Natural killer cell treated with Interleukin-12 subunit alpha and Interleukin-12 subunit beta and Interleukin-15 and Interleukin-18, amount 100 ng/mL, for 72 hours (primary cell): ENCODE data around the gene TRIM59. TPM values are rescaled to one million over a fixed set of nuclear protein-coding genes. Genes with fewer than 3 reads are reported as not detected.
A peak's percentile ranks its signal among the peaks of the same experiment; 100 is the strongest.
"Not testable (repeated sequence)": the region's sequence is repeated elsewhere in the genome, so short reads cannot be mapped to it uniquely, and the experiment has no call there.

Experiments
- ATAC-seq, 2 donors: fragments of 150-1000 bp; cut with Tn5 transposase in 1 of 2; sonication (Bioruptor Pico), chemical (Tn5 transposase) in 1 of 2; 2 replicates each; pipeline ENCODE4 v1.10.0; 2021
- DNase-seq: peaks from one replicate; pipeline ENCODE4 v3.0.0; 2022; ENCODE audit warnings: low spot score
- H3K27ac Mint-ChIP-seq, 2 donors: 1 replicate in 1 of 2; 2 replicates in 1 of 2; pipeline ENCODE4 v1.8.0; 2022; ENCODE audit warnings: mixed read lengths in 2 of 2, mild to moderate bottlenecking in 1 of 2, moderate library complexity in 1 of 2
- H3K27me3 Mint-ChIP-seq, 2 donors: 1 replicate in 1 of 2; 2 replicates in 1 of 2; pipeline ENCODE4 v1.8.0; 2022; ENCODE audit warnings: mixed read lengths in 2 of 2
- H3K36me3 Mint-ChIP-seq: one replicate; pipeline ENCODE4 v1.8.0; 2022; ENCODE audit warnings: mixed read lengths
- H3K4me1 Mint-ChIP-seq, 2 donors: 1 replicate in 1 of 2; 2 replicates in 1 of 2; pipeline ENCODE4 v1.8.0; 2022; ENCODE audit warnings: low read depth in 2 of 2, mixed read lengths in 2 of 2, mild to moderate bottlenecking in 1 of 2
- H3K4me3 Mint-ChIP-seq: one replicate; pipeline ENCODE4 v1.8.0; 2022; ENCODE audit warnings: mixed read lengths
- H3K9me3 Mint-ChIP-seq: 2 replicates; pipeline ENCODE4 v1.8.0; 2022; ENCODE audit warnings: mixed read lengths
- total RNA-seq, 2 donors: library from RNA; stranded (reverse); gene quantifications; one replicate each; pipeline ENCODE4 v1.2.3, GENCODE V29; 2022

Gene TRIM59
- total RNA-seq, 2 donors from 2014 or later, result 22.6 to 30.5 TPM

DNA sequence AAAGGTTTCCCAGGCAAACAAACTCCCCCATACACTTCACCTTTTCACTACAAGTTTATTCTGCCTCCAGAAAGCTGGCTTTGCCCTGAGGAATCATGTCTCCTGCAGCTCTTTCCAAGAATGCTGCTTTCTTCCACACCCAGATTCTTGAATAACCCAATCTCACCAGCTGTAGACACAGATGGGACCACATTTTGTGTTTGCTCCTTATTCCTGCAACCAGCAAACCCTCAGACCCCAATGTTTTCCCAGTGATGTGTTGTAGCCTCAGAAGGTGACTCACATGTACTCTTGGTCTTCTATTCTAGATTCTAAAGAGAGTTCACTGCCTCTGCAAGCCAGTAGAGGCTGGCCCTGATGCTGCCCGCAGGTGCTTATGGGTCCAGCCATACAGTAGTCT, 23.6 kb upstream of the TRIM59 start:
- H3K36me3 Mint-ChIP-seq, result peaks cover 8% of the 10 kb centered on the region
- H3K9me3 Mint-ChIP-seq, result peaks cover 5% of the 10 kb centered on the region
- no peak for DNase-seq
- H3K27me3 Mint-ChIP-seq, result peaks cover 2 to 11% of the 10 kb centered on the region in 2 donors
- no peaks in the 10 kb centered on the region for H3K4me1 Mint-ChIP-seq
- no peak for ATAC-seq
- no peak overlapping the region for H3K27ac Mint-ChIP-seq
- no peak overlapping the region for H3K4me3 Mint-ChIP-seq

DNA sequence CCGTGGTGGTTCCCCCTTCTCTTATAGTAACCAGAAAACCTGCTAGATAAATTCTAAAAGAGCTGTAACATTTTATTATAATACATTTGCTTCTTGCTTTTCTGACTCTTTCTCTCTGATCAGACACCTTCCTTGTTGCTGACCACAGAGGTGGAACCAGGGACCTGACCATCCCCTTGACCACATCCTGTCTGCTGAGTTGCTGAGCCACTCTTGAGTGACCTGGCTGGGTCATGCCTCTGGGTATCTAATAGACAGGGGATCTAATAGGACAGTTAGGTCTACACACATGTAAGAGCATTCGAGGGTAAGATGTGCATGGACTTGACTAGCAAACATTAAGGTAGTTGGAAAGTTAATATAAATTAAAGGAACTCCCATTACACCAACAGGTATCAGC, 22.8 kb upstream of the TRIM59 start:
- H3K36me3 Mint-ChIP-seq, result peaks cover 8% of the 10 kb centered on the region

DNA sequence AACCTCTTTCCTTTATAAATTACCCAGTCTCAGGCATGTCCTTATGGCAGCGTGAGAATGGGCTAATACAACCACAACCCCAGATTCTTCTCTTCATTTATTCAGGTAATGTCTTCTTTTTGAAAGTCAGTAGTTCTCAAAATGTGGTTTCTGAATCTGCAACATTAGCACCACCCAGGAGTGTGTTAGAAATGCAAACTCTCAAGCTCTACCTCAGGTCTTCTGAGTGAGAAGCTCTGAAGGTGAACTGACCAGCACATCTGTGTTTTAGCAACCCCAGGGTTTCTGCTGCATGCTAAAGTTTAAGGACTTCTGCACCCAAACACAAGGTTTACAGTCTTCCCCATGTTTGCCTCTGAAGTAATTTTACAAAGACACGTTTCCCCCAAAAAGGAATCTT, 22.3 kb upstream of the TRIM59 start:
- Mint-ChIP-seq H3K9me3 (peaks cover 5% of the 10 kb centered on the region), H3K4me1 (no peaks in the 10 kb centered on the region), H3K27ac (no peak overlapping the region), H3K36me3 (peaks cover 8% of the 10 kb centered on the region), H3K27me3 (peaks cover 5 to 19% of the 10 kb centered on the region in 2 donors), H3K4me3 (no peak overlapping the region)
- no peak for DNase-seq
- ATAC-seq, result no peak

More for the DNA sequence above, 22.8 kb upstream of the TRIM59 start:
- Mint-ChIP-seq H3K4me1 (no peaks in the 10 kb centered on the region), H3K27me3 (peaks cover 2 to 15% of the 10 kb centered on the region in 2 donors), H3K27ac (no peak overlapping the region), H3K4me3 (no peak overlapping the region), H3K9me3 (peaks cover 5% of the 10 kb centered on the region)
- ATAC-seq (peak in 1 of 2 donors; percentile 46), DNase-seq (no peak)

DNA sequence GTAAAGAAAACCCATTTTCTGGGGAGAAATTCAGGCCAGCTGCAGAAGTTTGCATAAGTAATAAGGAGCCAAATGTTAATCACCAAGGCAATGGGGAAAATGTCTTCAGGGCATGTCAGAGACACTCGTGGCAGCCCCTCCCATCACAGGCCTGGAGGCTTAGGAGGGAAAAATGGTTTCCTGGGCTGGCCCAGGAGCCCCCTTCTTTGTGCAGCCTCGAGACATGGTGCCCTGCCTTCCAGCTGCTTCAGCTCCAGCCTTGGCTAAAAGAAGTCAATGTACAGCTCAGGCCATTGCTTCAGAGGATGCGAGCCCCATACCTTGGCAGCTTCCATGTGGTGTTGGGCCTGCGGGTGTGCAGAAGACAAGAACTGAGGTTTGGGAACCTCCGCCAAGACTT, 20.6 kb upstream of the TRIM59 start:
- no peak for ATAC-seq
- peaks cover 8% of the 10 kb centered on the region for H3K36me3 Mint-ChIP-seq
- H3K9me3 Mint-ChIP-seq, result peaks cover 5% of the 10 kb centered on the region
- H3K4me1 Mint-ChIP-seq, result no peaks in the 10 kb centered on the region
- DNase-seq, result no peak
- H3K4me3 Mint-ChIP-seq, result no peak overlapping the region
- H3K27me3 Mint-ChIP-seq, result peaks cover 5 to 22% of the 10 kb centered on the region in 2 donors
- no peak overlapping the region for H3K27ac Mint-ChIP-seq

DNA sequence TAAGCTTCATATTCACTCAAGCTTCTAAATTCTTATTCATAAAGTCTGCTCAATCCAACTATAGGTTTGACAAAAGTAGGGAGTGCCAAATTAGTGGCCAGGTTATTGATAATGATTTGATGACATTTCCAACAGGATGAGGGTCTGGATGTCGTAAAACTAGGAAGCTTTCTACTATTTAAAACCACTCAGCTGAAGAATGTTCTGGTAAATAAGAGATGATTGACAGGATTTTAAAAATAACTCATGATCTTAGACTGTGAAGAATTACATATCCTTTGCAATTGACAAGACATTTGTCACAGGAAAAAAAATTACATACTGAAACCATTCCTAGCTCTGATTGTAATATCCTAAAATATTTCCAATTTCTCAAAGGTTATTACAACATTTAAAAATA, 15.4 kb upstream of the TRIM59 start:
- ATAC-seq (no peak), DNase-seq (no peak)
- Mint-ChIP-seq H3K4me1 (no peaks in the 10 kb centered on the region), H3K27ac (no peak overlapping the region), H3K27me3 (peaks cover 11 to 28% of the 10 kb centered on the region in 2 donors), H3K4me3 (no peak overlapping the region), H3K36me3 (peaks cover 7% of the 10 kb centered on the region), H3K9me3 (peaks cover 5% of the 10 kb centered on the region)

DNA sequence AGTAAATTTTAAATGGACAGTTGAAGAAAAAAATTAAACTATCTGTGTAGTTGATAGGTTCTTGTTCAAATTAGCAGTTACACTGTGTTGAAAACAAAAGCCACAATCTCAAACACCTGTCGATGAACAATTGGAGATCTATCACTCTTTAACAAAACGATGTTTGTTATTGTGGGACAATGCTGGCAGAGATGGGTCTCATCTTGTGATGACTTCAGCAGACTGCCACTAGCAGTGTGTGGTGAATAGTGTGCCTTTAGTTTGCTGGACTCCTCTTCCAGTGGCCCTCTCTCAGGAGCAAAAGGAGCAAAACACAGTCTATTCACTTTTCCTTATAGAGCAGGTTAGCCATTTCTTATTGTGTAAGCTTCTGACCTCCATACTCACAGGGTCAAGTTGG, 14.7 kb upstream of the TRIM59 start:
- Mint-ChIP-seq H3K4me3 (no peak overlapping the region), H3K4me1 (no peaks in the 10 kb centered on the region), H3K9me3 (no peaks in the 10 kb centered on the region), H3K36me3 (peaks cover under 1% of the 10 kb centered on the region), H3K27ac (no peak overlapping the region), H3K27me3 (peaks cover 11 to 22% of the 10 kb centered on the region in 2 donors)
- no peak for ATAC-seq
- DNase-seq, result no peak

DNA sequence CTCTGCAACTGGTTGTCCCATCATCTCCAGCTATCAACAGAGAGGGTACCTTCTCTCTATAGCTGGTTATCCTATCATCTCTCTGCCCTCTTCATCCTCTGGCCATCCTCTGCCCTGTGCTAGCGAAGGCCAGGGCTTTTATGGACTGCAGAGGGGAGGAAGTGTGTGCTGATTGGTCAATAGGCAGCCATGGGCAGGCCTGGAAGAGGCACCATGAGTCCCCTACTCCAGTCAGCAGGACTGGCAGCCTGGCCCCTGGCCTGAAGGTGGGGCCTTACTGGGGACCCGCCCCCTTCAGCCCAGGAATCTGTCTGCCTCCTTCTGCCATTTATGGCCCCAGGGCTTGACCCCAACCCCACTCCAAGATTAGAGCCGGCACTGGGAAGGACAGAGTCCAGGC, 10.4 kb upstream of the TRIM59 start:
- Mint-ChIP-seq H3K9me3 (no peaks in the 10 kb centered on the region), H3K27me3 (peaks cover 6 to 10% of the 10 kb centered on the region in 2 donors), H3K36me3 (no peaks in the 10 kb centered on the region), H3K27ac (no peak overlapping the region), H3K4me1 (no peaks in the 10 kb centered on the region), H3K4me3 (no peak overlapping the region)
- DNase-seq, result no peak
- ATAC-seq, result peak; percentile 38 to 45

DNA sequence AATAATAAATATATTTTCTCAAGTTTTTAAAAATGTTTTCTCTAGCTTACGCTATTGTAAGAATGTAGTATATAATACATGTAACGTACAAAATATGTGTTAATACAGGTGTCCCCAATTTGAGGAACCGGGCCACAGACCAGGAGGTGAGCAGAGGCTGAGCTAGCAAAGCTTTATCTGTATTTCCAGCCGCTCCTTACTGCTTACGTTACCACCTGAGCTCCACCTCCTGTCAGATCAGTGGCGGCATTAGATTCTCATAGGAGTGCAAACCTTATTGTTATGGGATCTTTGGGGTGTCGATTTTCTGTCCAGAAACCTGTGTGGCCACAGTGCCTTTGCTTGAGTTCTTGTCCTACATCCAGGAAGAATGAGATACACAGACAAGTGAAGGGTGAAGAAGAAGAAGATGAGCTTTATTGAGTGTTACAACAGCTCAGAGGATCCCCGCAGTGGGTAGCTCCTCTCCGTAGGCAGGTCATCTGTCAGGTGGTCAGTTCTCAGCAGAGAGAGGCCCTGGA, 9.9 kb upstream of the TRIM59 start:
- no peaks in the 10 kb centered on the region for H3K9me3 Mint-ChIP-seq
- ATAC-seq (peak in 1 of 2 donors; percentile 48), DNase-seq (no peak)
- H3K27me3 Mint-ChIP-seq, result peaks cover 6 to 10% of the 10 kb centered on the region in 2 donors
- H3K4me1 Mint-ChIP-seq, result no peaks in the 10 kb centered on the region
- H3K36me3 Mint-ChIP-seq, result no peaks in the 10 kb centered on the region
- H3K27ac Mint-ChIP-seq, result no peak overlapping the region
- no peak overlapping the region for H3K4me3 Mint-ChIP-seq

DNA sequence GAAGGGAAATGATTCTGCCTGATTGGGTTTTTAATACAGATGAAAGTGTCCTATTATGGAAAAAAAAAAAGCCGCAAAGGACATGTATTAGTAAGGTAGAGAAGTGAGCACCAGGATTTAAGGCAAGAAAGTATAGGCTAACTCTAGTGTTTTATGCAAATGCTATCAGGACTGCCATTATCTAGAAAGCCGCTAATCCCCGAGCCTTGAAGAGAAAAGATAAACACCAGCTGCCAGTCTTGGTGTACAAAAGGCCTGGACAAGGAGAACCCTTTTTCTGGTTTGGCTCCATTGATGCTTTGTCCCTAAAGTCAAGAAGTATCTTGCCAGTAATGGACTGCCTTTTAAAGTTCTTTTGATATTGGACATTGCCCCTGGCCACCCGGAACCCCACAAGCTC, 8.6 kb upstream of the TRIM59 start:
- Mint-ChIP-seq H3K27ac (no peak overlapping the region), H3K27me3 (peaks cover 6 to 7% of the 10 kb centered on the region in 2 donors), H3K4me3 (no peak overlapping the region), H3K9me3 (no peaks in the 10 kb centered on the region), H3K36me3 (no peaks in the 10 kb centered on the region), H3K4me1 (no peaks in the 10 kb centered on the region)
- DNase-seq (no peak), ATAC-seq (no peak)

DNA sequence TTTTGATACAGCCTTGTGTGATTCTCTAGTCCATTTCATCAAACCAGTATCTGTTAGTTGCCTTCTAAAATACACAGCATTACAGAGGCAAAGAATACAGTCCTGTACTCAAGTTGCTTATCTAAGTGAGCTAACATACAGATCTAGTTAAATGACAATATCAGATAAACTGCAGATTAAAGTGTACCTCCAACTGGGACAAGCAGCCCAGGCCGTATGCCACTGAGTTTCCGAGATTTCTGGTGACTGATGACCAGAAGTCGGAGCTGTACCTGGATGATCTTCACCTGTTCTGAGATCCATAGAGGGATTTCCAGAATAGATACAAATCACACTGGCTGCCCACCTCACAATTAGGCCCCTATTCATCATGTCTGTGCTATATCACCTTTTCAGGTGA, 6.3 kb upstream of the TRIM59 start:
- H3K4me3 Mint-ChIP-seq, result no peak overlapping the region
- ATAC-seq, result no peak
- H3K36me3 Mint-ChIP-seq, result no peaks in the 10 kb centered on the region

DNA sequence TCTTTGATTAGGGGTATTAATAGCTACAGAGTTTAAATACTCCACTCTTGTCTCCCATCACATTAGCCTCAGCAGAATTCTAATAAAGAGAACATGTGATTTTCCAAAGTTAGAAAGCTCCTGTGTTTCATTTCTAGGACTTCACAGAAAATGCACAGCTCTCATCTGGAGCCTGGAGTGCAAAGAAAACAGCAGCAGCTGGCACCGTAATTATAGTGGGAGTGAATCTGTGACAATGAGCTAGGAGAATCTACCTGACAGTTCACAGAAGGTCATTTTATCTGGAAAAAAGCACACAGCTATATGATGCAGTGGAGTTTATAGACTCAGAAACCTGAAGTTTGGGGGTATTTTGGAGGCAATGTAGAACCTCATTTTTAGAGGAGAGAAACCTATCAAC, 5.4 kb upstream of the TRIM59 start:
- peaks cover 4 to 7% of the 10 kb centered on the region in 2 donors for H3K4me1 Mint-ChIP-seq
- ATAC-seq, result no peak

More for the DNA sequence above, 6.3 kb upstream of the TRIM59 start:
- Mint-ChIP-seq H3K27me3 (peaks cover 0 to 2% of the 10 kb centered on the region in 2 donors), H3K4me1 (no peaks in the 10 kb centered on the region), H3K27ac (no peak overlapping the region), H3K9me3 (no peaks in the 10 kb centered on the region)
- no peak for DNase-seq

DNA sequence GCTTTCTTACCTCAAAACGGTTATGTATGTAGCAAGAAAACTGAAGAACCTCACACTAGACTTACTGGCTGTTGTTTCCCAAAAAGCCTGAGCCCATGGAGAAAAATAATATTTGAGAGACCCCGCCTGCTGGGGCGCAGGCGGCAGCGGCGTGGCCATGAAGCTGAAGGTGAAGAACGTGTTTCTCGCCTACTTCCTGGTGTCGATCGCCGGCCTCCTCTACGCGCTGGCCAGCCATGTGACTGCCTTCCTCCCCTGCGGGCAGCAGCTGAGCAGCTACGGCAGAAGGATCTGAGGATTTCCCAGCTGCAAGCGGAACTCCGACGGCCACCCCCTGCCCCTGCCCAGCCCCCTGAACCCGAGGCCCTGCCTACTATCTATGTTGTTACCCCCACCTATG, 2.7 kb upstream of the TRIM59 start:
- not testable (repeated sequence) for H3K9me3 Mint-ChIP-seq, H3K27me3 Mint-ChIP-seq, H3K36me3 Mint-ChIP-seq, ATAC-seq, DNase-seq, H3K27ac Mint-ChIP-seq, H3K4me3 Mint-ChIP-seq
- peaks cover 18% of the 10 kb centered on the region in 2 donors for H3K4me1 Mint-ChIP-seq

More for the DNA sequence above, 5.4 kb upstream of the TRIM59 start:
- Mint-ChIP-seq H3K36me3 (no peaks in the 10 kb centered on the region), H3K4me3 (no peak overlapping the region), H3K27ac (no peak overlapping the region), H3K9me3 (no peaks in the 10 kb centered on the region), H3K27me3 (peaks cover 0 to 2% of the 10 kb centered on the region in 2 donors)
- no peak for DNase-seq

DNA sequence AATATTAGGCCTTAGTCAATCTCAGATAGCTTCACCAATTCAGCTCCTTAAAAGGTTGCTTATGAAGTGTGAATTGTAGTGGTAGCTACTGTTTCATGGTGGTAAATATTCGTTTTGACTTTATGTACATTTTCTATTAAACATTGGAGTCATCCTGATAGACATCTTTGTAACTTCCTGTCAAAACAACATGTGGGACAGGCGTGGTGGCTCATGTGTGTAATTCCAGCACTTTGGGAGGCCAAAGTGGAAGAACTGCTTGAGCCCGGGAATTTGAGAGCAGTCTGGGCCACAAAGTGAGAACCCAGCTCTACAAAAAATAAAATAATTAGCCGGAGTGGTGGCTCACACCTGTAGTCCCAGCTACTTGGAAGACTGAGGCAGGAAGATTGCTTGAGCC, 2.0 kb upstream of the TRIM59 start:
- ATAC-seq (no peak), DNase-seq (no peak)
- no peaks in the 10 kb centered on the region for H3K27me3 Mint-ChIP-seq
- H3K9me3 Mint-ChIP-seq, result no peaks in the 10 kb centered on the region
- no peak overlapping the region for H3K27ac Mint-ChIP-seq
- H3K36me3 Mint-ChIP-seq, result no peaks in the 10 kb centered on the region
- peaks cover 18% of the 10 kb centered on the region in 2 donors for H3K4me1 Mint-ChIP-seq
- H3K4me3 Mint-ChIP-seq, result no peak overlapping the region

DNA sequence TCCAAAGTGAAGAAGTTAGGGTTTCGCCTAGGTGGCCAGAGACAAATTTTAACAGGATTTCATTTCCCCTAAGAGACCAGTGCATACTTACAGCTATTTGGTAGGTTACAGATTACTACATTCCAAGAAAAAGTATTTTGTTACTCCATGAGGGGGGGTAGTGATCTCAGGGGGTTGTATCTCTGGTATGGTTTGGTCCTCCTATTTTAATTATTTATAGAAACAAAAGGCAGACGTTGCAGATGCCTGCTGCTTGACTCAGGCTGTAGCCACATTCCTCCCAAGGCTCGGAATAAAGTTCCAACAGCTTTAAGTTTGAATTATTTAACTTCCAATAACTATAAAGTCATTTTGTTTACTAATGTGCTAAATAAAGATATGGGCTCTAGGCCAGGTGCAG, 1.3 kb upstream of the TRIM59 start:
- ATAC-seq, result no peak
- Mint-ChIP-seq H3K4me1 (peaks cover 21 to 23% of the 10 kb centered on the region in 2 donors), H3K27me3 (no peaks in the 10 kb centered on the region), H3K9me3 (no peaks in the 10 kb centered on the region), H3K36me3 (peaks cover 5% of the 10 kb centered on the region), H3K4me3 (peak overlapping the region; percentile 99), H3K27ac (peak overlapping the region; percentile 91 to 98)
- no peak for DNase-seq
